Endodermal cell (in vitro differentiated cells): ENCODE measurements around the gene GRIA4. TPM values are rescaled to one million over a fixed set of nuclear protein-coding genes. Genes with fewer than 3 reads are reported as not detected.

Experiments
- DNase-seq: peaks from one replicate; pipeline ENCODE4 v3.0.0-alpha.2; 2017
- H3K27ac ChIP-seq: 2 replicates; pipeline ENCODE4 v1.5.1; 2013; ENCODE audit warnings: mild to moderate bottlenecking, low read depth, low read length, moderate library complexity
- H3K27me3 ChIP-seq: 2 replicates; pipeline ENCODE4 v1.6.1; 2013; ENCODE audit warnings: mild to moderate bottlenecking, low read length, moderate library complexity; ENCODE audit not compliant: insufficient read depth, control insufficient read depth, poor library complexity, severe bottlenecking
- H3K36me3 ChIP-seq: 2 replicates; pipeline ENCODE4 v1.7.0; 2013; ENCODE audit warnings: mild to moderate bottlenecking, low read length, moderate library complexity; ENCODE audit not compliant: control insufficient read depth, insufficient read depth
- H3K4me1 ChIP-seq: one replicate; pipeline ENCODE4 v1.7.0; 2013; ENCODE audit warnings: low read length; ENCODE audit not compliant: control insufficient read depth, insufficient read depth
- H3K4me3 ChIP-seq: 2 replicates; pipeline ENCODE4 v1.5.1; 2013; ENCODE audit warnings: mild to moderate bottlenecking, low read length, moderate library complexity
- H3K9ac ChIP-seq: 2 replicates; pipeline ENCODE4 v1.6.1; 2013; ENCODE audit warnings: mild to moderate bottlenecking, low read length, moderate library complexity; ENCODE audit not compliant: poor library complexity, severe bottlenecking; ENCODE audit errors: extremely low read depth
- H3K9me3 ChIP-seq: 2 replicates; pipeline ENCODE4 v1.6.1; 2013; ENCODE audit warnings: mild to moderate bottlenecking, low read length, moderate library complexity; ENCODE audit not compliant: control insufficient read depth
- H3K27ac Mint-ChIP-seq: 2 replicates; pipeline ENCODE4 v1.8.0; 2020; ENCODE audit warnings: mixed read lengths
- H3K27me3 Mint-ChIP-seq: 2 replicates; pipeline ENCODE4 v1.8.0; 2021; ENCODE audit warnings: mild to moderate bottlenecking, mixed read lengths; ENCODE audit not compliant: insufficient read depth
- H3K36me3 Mint-ChIP-seq: 2 replicates; pipeline ENCODE4 v1.8.0; 2020; ENCODE audit warnings: low read depth, mixed read lengths
- H3K4me1 Mint-ChIP-seq: 2 replicates; pipeline ENCODE4 v1.8.0; 2020; ENCODE audit warnings: mixed read lengths
- H3K4me3 Mint-ChIP-seq: 2 replicates; pipeline ENCODE4 v1.8.0; 2020; ENCODE audit warnings: mild to moderate bottlenecking, moderate library complexity, mixed read lengths
- H3K9me3 Mint-ChIP-seq: 2 replicates; pipeline ENCODE4 v1.8.0; 2020; ENCODE audit warnings: mild to moderate bottlenecking, mixed read lengths
- WGBS, 2 experiments: methylation state at CpG; one replicate each; pipeline versions ENCODE4 v1.1.5 to v1.1.7; 2013; ENCODE audit warnings: missing lambda C conversion rate in 2 of 2, mixed read lengths in 1 of 2; ENCODE audit not compliant: insufficient coverage in 1 of 2, insufficient read length in 1 of 2; 5-methylcytosine and 5-hydroxymethylcytosine counted together
- total RNA-seq, 2 donors: library from RNA; stranded (reverse); fragmentation: NEBNext Ultra II Directional in 1 of 2; extraction: Animal tissue kit (Norgen Biotek cat#: 25700) in 1 of 2; gene quantifications; 2 replicates in 1 of 2; 3 replicates in 1 of 2; pipeline ENCODE4 v1.2.1, GENCODE V29; 2021
- TF ChIP-seq, protein P1 (sequence below): fragments of 200-600 bp; sonication (generic); conservative IDR thresholded peaks from 2 replicates; pipeline ENCODE4 v1.5.0; 2021; ENCODE audit warnings: antibody characterized with exemption, mild to moderate bottlenecking

GRIA4 gene
- total RNA-seq, 2 donors from 2014 or later: 0.18 to 0.37 TPM

DNA sequence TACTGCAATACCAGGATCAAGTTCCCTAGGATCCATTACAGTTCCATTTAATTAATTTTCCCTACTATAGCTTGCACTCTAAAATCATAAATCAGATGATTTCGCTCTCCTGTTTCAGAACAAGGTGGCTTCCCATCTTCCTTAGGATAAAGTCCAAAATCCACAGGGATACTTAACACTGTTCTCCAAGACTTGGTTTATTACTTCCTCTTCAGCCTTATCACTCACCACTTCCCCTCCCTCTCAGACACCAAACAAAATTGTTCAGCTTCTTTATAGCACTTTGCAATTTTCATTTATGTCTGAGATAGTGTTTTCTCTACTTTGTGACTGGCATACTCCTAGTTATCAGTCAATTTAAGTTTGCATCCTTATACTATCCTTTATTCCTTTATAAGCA is 124.6 kb downstream of the GRIA4 start:
- no peaks in the 10 kb centered on the region for H3K9me3 ChIP-seq
- no peak overlapping the region for H3K4me3 ChIP-seq
- H3K27ac ChIP-seq: no peak overlapping the region
- no peaks in the 10 kb centered on the region for H3K27me3 Mint-ChIP-seq
- TF ChIP-seq, protein P1, sequence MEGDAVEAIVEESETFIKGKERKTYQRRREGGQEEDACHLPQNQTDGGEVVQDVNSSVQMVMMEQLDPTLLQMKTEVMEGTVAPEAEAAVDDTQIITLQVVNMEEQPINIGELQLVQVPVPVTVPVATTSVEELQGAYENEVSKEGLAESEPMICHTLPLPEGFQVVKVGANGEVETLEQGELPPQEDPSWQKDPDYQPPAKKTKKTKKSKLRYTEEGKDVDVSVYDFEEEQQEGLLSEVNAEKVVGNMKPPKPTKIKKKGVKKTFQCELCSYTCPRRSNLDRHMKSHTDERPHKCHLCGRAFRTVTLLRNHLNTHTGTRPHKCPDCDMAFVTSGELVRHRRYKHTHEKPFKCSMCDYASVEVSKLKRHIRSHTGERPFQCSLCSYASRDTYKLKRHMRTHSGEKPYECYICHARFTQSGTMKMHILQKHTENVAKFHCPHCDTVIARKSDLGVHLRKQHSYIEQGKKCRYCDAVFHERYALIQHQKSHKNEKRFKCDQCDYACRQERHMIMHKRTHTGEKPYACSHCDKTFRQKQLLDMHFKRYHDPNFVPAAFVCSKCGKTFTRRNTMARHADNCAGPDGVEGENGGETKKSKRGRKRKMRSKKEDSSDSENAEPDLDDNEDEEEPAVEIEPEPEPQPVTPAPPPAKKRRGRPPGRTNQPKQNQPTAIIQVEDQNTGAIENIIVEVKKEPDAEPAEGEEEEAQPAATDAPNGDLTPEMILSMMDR: no peak
- H3K4me1 Mint-ChIP-seq: no peaks in the 10 kb centered on the region
- H3K27ac Mint-ChIP-seq: no peak overlapping the region
- H3K36me3 Mint-ChIP-seq: no peaks in the 10 kb centered on the region
- no peaks in the 10 kb centered on the region for H3K27me3 ChIP-seq
- WGBS, 2 experiments: 93 to 100% methylated on average over 1 of the region's 1 CpG
- H3K9me3 Mint-ChIP-seq: peaks cover 2% of the 10 kb centered on the region
- H3K9ac ChIP-seq: no peak overlapping the region
- H3K36me3 ChIP-seq: no peaks in the 10 kb centered on the region
- DNase-seq: no peak
- no peak overlapping the region for H3K4me3 Mint-ChIP-seq
- H3K4me1 ChIP-seq: no peaks in the 10 kb centered on the region

DNA sequence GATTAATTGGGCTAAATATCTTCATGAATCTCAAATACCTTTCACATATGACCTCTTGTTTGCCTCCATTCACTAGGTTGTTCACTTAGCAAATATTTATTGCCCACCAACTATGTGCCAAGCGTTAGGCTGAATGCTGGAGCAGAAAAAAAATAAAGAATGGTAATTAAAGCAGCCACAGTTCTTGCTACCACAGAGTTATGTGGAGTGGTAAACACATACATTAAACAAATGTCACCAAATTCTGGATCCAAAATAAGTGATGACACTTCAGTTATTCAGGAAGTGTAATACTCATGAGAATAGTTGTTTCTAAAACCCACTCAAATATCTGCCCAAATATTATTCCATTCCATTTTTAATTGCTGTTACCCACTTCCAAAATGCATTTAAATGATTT is 128.4 kb downstream of the GRIA4 start:
- TF ChIP-seq, protein P1: no peak
- Histone ChIP-seq H3K4me3 (no peak overlapping the region), H3K9me3 (no peaks in the 10 kb centered on the region), H3K36me3 (no peaks in the 10 kb centered on the region), H3K27ac (no peak overlapping the region), H3K27me3 (no peaks in the 10 kb centered on the region), H3K4me1 (no peaks in the 10 kb centered on the region), H3K9ac (no peak overlapping the region)
- no peaks in the 10 kb centered on the region for H3K4me1 Mint-ChIP-seq
- no peaks in the 10 kb centered on the region for H3K36me3 Mint-ChIP-seq
- H3K9me3 Mint-ChIP-seq: no peaks in the 10 kb centered on the region
- no peak overlapping the region for H3K27ac Mint-ChIP-seq
- H3K4me3 Mint-ChIP-seq: no peak overlapping the region
- H3K27me3 Mint-ChIP-seq: no peaks in the 10 kb centered on the region
- WGBS, 2 experiments: 88% methylated on average over 1 of the region's 1 CpG; no CpG with 5 or more reads in 1 of the 2 experiments
- DNase-seq: no peak

DNA sequence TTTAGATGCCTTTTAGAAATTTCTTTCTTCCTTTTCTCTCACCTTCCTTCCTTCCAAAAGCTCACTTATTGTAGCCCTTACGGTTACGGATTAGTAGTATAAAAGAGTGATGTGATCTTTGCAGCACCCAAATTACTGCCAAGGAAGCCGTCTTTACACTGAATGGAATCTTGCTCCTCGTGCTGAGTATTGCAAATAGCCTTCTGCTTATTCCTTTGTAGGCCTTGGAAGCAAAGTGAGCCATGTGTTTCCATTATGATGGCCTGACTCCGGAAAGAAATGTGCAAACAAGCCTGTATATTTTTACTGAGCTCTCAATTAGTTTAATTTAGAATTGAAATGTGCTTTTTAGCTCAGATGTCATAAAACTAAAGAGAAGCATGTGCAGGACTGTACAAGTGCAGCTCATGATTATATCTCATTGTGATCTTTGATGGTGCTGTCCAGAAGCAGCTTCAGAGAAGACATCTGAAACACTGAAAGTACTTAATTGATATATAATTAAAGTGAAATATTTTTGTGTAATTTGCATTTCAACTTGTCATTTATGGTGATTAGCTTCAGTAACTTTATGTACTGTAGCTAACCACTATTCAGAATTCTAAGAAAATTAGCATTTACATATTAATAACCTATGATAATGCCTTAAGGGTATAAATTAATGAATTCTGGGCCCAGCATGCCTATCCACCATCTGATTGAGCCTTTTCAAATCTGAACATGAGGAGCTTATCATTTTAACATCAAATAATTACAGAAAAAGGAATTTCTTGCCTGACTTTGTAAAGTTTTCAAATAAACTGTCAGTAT is 129.3 kb downstream of the GRIA4 start:
- Mint-ChIP-seq H3K27me3 (no peaks in the 10 kb centered on the region), H3K9me3 (no peaks in the 10 kb centered on the region), H3K36me3 (no peaks in the 10 kb centered on the region), H3K4me1 (no peaks in the 10 kb centered on the region), H3K4me3 (no peak overlapping the region), H3K27ac (no peak overlapping the region)
- WGBS, 2 experiments: 87 to 91% methylated on average over 2 to 5 of the region's 5 CpGs
- no peaks in the 10 kb centered on the region for H3K9me3 ChIP-seq
- no peak for DNase-seq
- no peak overlapping the region for H3K27ac ChIP-seq
- no peak overlapping the region for H3K4me3 ChIP-seq
- TF ChIP-seq, protein P1: no peak
- no peak overlapping the region for H3K9ac ChIP-seq
- H3K4me1 ChIP-seq: no peaks in the 10 kb centered on the region
- H3K27me3 ChIP-seq: no peaks in the 10 kb centered on the region
- H3K36me3 ChIP-seq: no peaks in the 10 kb centered on the region
